GM21619 (cell line): ENCODE results near the gene ETFB.

ENCODE experiments used
- ATAC-seq: cut with Tn5 transposase; IDR thresholded peaks from one replicate; pipeline ENCODE4 v1.9.1; 2021; ENCODE audit not compliant: unreplicated experiment

Gene ETFB

GRCh38 chr19:51329411-51329810 is 36.8 kb downstream of the ETFB start:
- no peak for ATAC-seq

GRCh38 chr19:51327066-51328001 is 38.9 kb downstream of the ETFB start:
- no peak for ATAC-seq

- no peak for ATAC-seq
These were observed 39.7 kb downstream of the ETFB start for GRCh38 chr19:51326216-51327065.

- no peak for ATAC-seq
These were observed 40.8 kb downstream of the ETFB start for GRCh38 chr19:51325161-51325976.

- no peak for ATAC-seq
These were observed 42.1 kb downstream of the ETFB start for GRCh38 chr19:51324167-51324481.

- no peak for ATAC-seq
These were observed 42.6 kb downstream of the ETFB start for GRCh38 chr19:51323481-51324166.

- no peak for ATAC-seq
These were observed 44.4 kb downstream of the ETFB start for GRCh38 chr19:51321799-51322198.

- no peak for ATAC-seq
These were observed 45.9 kb downstream of the ETFB start for GRCh38 chr19:51320280-51320657.

- no peak for ATAC-seq
These were observed 46.4 kb downstream of the ETFB start for GRCh38 chr19:51319649-51320279.

- ATAC-seq = no peak
These were observed 47.2 kb downstream of the ETFB start for GRCh38 chr19:51318687-51319648.

GRCh38 chr19:51317968-51318367 is 48.2 kb downstream of the ETFB start:
- no peak for ATAC-seq

- ATAC-seq = no peak
These were observed 48.8 kb downstream of the ETFB start for GRCh38 chr19:51317376-51317775.

- ATAC-seq = no peak
These were observed 49.5 kb downstream of the ETFB start for GRCh38 chr19:51316688-51317087.

- ATAC-seq = no peak
These were observed 54.6 kb downstream of the ETFB start, which contains the start of gene IGLON5 for GRCh38 chr19:51311351-51312257. Gene IGLON5 (plus strand): TSS chr19:51311644. CDS start chr19:51311848, 204 bp downstream.

- ATAC-seq = no peak
These were observed 60.7 kb downstream of the ETFB start for GRCh38 chr19:51305479-51305878.

- no peak for ATAC-seq
These were observed 64.9 kb downstream of the ETFB start for GRCh38 chr19:51301266-51301665.

- ATAC-seq = no peak
These were observed 68.8 kb downstream of the ETFB start for GRCh38 chr19:51297406-51297805.
